Measurements from ENCODE around the gene CHD9. TPM values are rescaled to one million over a fixed set of nuclear protein-coding genes. Genes with fewer than 3 reads are reported as not detected.
"Not testable (repeated sequence)": the region's sequence is repeated elsewhere in the genome, so short reads cannot be mapped to it uniquely, and the experiment has no call there.

The CHD9 gene, protein sequence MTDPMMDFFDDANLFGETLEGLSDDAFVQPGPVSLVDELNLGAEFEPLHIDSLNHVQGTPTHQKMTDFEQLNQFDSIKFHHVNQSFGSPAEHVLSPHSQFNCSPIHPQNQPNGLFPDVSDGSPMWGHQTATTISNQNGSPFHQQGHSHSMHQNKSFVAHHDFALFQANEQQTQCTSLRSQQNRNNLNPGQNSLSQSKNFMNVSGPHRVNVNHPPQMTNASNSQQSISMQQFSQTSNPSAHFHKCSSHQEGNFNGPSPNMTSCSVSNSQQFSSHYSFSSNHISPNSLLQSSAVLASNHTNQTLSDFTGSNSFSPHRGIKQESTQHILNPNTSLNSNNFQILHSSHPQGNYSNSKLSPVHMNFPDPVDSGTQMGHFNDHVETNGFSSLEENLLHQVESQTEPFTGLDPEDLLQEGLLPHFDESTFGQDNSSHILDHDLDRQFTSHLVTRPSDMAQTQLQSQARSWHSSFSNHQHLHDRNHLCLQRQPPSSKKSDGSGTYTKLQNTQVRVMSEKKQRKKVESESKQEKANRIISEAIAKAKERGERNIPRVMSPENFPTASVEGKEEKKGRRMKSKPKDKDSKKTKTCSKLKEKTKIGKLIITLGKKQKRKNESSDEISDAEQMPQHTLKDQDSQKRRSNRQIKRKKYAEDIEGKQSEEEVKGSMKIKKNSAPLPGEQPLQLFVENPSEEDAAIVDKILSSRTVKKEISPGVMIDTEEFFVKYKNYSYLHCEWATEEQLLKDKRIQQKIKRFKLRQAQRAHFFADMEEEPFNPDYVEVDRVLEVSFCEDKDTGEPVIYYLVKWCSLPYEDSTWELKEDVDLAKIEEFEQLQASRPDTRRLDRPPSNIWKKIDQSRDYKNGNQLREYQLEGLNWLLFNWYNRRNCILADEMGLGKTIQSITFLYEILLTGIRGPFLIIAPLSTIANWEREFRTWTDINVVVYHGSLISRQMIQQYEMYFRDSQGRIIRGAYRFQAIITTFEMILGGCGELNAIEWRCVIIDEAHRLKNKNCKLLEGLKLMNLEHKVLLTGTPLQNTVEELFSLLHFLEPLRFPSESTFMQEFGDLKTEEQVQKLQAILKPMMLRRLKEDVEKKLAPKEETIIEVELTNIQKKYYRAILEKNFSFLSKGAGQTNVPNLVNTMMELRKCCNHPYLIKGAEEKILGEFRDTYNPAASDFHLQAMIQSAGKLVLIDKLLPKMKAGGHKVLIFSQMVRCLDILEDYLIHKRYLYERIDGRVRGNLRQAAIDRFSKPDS (N-terminal part only)
- 37.6 TPM for total RNA-seq
- long read RNA-seq, partial matches to known transcripts = 4 of 8 reads
- long read RNA-seq, other reads (novel, unspliced or antisense) = 3 of 8 reads

DNA sequence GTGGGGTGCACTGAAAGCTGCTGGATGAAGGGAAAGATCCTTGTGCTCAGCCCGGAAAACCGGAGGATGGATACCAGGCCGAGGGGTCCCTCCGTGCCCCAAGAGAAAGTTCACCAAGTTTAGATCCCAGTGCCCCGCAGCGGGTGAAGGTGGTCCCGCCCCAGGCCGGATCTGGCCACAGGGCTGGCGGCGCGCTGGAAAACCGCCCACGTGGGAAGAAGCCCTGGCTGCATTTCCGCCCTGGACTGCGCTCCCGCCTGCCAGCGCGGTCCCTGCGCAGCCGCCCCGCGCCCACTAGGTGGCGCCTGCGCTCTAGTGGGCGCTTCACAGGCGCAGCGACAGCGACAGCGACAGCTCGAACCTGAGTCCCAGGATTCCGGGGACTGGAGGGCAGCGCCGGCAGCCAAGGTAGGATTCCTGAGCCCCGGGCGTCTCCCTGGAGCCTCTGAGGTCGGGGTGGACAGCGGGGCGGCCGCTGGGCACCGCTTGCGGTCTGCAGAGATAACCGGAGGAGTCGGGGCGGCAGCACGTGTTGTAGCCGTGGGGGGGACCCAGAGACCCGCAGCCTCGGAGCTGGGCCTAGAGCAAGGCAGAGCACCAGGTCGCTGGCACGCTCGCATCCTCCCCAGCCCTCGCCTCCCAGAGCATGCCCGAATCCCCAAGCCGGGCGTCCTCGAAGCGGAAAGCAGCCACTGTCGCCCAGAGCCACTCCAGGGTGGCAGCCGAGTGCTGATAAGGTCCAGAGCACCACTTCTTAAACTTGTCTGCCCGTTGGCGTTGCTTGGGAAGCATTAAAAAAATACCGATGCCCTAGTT, at the start of gene CHD9:
TSS of gene CHD9 (plus strand) at position 322 of the 816 bp plus-strand sequence. CDS start 101,099 bp downstream, outside the sequence.
- intact Hi-C loops (cut with DNase I) = loop anchor here (1.0 to 10.0 kb wide), 6 partner anchors 36 to 650 kb away; partner anchors contain the start of genes FTO and RPGRIP1L
- ATAC-seq = peak; percentile 92
- DNase-seq (ENCODE audit: missing footprints) = peak; percentile 93

DNA sequence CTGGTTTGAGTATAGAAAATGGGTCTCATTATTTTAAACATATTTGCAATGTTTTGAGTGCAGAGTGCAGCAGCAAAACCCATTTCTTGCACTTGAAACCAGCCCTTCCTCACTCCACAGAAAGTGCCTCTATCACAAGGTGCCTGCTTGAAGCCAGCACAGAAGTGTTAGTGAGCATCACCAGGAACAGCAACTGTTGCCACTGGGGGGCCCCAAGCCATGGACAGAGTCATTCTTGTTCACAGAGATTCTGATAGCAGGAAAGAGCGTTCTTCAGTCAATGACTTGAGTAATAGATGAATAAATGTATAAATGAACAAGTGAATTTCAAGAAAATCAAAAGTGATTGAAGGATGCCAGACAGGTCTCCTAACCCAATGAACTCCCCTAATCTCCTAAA, 47.7 kb upstream of the CHD9 start:
- ATAC-seq (no peak), DNase-seq (ENCODE audit: missing footprints) (no peak)
- intact Hi-C loops (cut with DNase I) = no loop called here

DNA sequence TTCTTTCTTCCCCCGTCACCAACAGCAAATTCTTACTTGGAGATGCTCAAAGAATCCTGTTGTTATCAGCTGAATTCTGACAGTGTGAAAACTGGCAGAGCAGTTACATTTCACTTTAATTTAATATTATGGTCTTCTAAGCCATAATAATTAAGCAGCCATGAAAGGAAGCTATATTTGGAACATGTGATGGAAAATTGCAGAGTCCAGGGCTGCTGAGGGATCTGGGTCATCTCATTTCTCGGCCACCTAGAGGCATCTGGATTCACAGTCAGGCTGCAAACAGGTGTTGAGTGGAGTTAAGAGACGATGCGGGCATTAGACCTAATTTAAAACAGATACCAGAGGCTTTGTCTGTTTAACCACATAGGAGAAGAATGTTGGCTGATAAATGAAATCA, 40.5 kb upstream of the CHD9 start:
- ATAC-seq = no peak

DNA sequence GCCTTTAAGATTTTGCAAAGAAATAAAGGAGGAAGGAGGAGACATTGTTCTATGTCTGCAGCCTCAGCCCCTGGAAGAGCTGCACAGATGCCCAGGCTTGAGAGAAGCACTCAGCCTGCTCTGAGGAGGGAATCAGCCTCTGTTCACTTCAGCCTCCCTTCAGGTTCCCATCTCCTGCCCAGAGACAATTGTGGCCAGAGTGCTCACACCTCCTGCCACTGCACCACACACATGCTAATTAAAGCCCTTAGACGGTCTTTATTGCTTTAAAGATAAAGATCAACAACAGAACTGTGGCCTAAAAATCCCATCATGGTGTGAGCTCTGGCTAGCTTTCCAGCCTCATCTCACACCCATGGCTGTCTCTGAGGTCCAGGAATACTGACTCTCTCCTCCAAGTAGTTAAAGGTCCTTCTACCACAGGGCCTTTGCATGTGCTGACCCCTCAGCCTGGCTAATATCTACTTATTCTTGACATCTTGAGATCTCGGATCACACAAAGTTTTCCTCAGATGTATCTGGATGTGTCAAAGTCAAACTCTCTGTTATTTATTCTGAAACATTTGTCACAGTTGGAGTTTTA, 35.9 kb upstream of the CHD9 start:
- intact Hi-C loops (cut with DNase I) = no loop called here
- DNase-seq (ENCODE audit: missing footprints) (no peak), ATAC-seq (no peak)

More for the DNA sequence above, 40.5 kb upstream of the CHD9 start:
- no peak for DNase-seq (ENCODE audit: missing footprints)
- intact Hi-C loops (cut with DNase I) = no loop called here

DNA sequence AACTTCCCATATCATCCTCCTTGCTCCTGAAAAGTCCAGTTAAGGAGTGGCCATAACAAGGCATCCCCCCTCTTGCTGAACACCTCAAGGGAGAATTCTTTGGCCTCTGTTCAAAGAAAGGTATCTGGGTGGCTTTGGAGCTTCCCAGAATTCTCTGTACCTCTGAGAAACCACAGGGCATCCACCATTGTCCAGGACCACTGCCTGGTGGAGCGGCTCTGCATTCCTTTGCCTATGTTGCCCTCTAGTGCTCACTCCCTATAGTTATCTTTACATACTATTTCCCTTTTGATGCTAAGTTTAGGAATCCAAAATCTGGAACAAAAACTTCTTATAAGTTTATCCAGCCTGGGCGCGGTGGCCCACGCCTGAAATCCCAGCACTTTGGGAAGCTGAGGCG, 32.4 kb upstream of the CHD9 start:
- intact Hi-C loops (cut with DNase I) = loop anchor here (5.0 kb wide), 1 partner anchor 955 kb away; no protein-coding TSS in a partner anchor
- peak; percentile 69 for ATAC-seq
- DNase-seq (ENCODE audit: missing footprints) = no peak

DNA sequence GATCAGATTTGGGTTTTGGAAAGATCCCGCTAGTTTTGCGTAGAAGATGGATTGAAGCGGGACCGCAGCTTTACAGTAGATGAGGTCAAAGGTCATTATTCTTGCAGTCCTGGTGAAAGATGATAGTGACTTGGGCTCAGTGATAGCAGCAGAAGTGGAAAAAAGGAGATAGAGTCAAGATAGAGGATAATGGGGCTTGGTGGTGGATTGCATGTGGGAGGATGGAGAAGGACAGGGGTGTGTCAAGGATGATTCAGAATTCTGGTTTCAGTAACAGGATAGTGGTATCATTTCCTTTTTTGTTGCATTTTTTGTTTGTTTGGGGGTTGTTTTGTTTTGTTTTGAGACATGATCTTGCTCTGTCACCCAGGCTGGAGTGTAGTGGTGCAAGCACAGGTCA, 30.7 kb upstream of the CHD9 start:
- intact Hi-C loops (cut with DNase I) = loop anchor here (5.0 kb wide), 1 partner anchor 957 kb away; no protein-coding TSS in a partner anchor
- ATAC-seq (no peak), DNase-seq (ENCODE audit: missing footprints) (no peak)

DNA sequence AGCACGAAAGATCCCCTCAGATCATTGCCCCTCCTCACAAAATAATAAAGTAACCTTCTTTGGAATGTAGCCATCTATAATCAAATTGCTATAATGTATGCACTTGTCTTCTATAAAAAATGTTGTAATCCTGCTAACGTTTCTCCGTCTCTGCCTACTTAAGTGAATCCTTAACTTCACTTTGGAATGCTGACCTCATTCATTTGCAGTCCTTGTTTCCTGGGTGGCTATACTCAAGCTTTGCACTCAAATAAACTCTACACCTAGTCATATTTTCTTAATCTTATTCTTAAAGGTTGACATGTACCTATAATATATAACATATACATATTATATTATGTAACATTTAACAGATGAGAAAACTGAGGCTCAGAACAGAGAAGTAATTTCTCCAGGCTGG, 24.8 kb upstream of the CHD9 start:
- intact Hi-C loops (cut with DNase I) = no loop called here
- DNase-seq (ENCODE audit: missing footprints) (no peak), ATAC-seq (no peak)

DNA sequence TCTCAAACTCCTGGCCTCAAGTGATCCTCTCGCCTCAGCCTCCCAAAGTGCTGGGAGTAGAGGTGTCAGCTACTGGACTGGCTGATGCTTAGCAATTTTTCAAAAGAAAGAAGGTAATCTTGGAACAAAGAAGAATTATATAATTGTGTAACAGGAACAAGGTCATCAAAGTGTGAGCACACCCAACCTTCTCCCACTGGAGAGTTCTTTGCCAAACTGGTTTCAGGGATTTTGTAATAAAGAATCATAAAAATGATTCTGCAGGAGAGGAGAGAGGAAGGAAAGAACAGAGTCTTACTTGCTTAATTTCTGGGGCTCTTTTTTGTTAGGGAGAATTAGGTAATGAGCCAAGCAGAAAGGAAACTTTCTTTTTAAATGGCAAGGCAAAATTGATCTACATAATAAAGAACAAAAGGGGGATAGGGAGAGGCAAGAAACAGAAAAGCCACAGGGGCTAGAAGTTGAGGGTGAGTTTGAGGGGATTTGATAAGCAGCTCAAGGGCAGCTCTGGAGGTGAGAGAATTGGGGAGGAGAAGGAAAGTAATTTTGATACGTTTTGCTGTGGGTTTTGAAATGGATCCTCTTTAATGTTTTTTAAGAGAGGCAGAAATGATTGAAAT, 23.4 kb upstream of the CHD9 start:
- intact Hi-C loops (cut with DNase I) = no loop called here
- ATAC-seq (peak; percentile 64), DNase-seq (ENCODE audit: missing footprints) (no peak)

DNA sequence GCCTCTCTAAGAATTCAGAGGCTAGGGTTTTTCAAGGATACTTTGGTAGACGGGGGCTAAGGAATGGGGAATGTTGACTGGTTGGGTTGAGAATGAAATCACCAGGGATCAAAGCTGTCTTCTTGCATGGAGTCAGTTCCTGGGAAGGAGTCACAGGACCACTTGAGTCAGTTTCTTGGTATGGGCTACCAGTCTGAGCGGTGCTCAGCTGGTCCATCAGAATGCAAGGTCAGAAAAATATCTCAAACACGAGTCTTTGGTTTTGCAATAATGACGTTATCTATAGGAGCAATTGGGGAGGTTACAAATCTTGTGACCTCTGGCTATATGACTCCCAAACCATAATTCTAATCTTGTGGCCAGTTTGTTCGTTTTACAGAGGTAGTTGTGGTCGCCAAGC, 20.5 kb upstream of the CHD9 start:
- intact Hi-C loops (cut with DNase I) = no loop called here
- DNase-seq (ENCODE audit: missing footprints) (no peak), ATAC-seq (no peak)

DNA sequence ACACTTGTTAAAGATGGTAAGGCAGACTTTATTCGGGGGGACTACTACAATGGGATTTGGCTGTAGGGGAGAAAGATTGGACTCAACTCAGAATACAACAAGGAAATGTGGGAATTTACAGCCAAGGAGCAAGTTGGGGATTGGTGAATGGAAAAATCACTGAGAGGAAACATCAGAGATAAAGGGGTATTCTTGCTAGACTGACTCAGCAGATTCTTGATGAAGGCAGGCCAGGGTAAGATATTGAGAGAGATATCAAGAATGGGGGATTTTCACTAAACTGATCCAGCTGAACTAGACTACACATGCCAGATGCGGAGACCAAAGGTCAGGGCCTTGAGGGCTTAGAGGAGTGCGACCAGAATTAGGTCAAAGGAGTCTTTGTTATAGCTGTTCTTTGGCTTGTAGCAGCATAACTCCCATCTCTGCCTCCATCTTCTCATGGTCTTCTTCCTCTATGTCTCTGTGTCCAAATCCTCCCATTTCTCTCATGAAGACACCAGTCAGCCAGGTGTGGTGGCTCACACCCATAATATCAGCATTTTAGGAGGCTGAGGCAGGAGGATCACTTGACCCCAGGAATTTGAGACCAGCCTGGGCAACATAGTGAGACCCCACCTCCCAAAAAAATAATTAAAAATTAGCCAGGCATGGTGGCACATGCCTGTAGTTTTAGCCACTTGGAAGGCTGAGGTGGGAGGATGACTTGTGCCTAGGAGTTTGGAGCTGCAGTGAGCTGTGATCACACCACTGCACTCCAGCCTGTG, 19.4 kb upstream of the CHD9 start:
- ATAC-seq (no peak), DNase-seq (ENCODE audit: missing footprints) (no peak)
- intact Hi-C loops (cut with DNase I) = no loop called here

DNA sequence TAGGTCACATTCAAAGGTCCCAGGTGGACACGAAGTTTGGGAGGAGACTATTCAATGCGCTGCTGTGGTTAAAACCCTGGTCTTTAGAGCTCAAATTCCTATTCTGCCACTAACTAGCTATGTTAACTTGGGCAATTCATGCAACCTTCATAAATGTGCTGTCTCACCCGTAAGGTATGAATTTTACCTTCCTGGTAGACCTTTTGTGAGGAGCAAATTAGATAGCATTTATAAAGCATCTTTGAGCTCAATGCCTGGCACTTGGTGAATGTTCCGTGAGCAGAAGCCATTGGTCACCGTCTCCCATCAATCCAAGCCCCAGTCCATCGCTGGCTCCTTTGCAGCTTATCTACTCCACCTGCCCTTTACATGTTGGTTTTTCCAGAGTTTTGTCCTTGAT, 18.7 kb upstream of the CHD9 start:
- ATAC-seq = no peak
- no peak for DNase-seq (ENCODE audit: missing footprints)
- intact Hi-C loops (cut with DNase I) = no loop called here

DNA sequence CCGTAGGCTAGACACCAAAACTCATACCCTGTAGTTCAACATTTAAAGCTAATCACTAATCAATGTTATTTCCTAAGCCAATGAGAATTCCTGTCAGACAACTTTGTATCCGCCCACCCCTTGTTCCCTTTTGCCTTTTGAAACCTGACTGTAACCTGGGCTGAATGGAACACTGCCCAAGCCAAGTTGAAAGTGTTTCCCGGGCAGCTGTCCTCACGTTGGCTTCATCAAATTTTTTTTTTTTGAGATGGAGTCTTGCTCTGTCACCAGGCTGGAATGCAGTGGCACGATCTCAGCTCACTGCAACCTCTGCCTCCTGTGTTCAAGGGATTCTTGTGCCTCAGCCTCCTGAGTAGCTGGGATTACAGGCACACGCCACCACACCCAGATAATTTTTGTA, 18.1 kb upstream of the CHD9 start:
- DNase-seq (ENCODE audit: missing footprints); intact Hi-C loops (cut with DNase I); ATAC-seq: not testable (repeated sequence)

DNA sequence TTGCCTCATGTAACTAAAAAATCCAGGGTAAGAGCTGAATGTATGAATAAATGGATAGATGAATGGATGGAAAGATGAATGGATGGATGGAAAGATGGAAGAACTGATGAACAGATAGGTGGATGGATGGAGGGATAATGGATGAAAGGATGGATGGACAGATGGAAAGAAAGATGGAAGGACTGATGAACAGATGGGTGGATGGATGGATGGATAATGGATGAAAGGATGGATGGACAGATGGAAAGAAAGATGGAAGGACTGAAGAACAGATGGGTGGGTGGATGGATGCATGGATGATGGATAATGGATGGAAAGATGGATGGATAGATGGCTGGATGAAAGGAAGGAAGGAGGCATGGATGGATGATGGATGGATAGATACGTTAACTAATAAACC, 14.0 kb upstream of the CHD9 start:
- intact Hi-C loops (cut with DNase I) = no loop called here
- ATAC-seq (no peak), DNase-seq (ENCODE audit: missing footprints) (no peak)

DNA sequence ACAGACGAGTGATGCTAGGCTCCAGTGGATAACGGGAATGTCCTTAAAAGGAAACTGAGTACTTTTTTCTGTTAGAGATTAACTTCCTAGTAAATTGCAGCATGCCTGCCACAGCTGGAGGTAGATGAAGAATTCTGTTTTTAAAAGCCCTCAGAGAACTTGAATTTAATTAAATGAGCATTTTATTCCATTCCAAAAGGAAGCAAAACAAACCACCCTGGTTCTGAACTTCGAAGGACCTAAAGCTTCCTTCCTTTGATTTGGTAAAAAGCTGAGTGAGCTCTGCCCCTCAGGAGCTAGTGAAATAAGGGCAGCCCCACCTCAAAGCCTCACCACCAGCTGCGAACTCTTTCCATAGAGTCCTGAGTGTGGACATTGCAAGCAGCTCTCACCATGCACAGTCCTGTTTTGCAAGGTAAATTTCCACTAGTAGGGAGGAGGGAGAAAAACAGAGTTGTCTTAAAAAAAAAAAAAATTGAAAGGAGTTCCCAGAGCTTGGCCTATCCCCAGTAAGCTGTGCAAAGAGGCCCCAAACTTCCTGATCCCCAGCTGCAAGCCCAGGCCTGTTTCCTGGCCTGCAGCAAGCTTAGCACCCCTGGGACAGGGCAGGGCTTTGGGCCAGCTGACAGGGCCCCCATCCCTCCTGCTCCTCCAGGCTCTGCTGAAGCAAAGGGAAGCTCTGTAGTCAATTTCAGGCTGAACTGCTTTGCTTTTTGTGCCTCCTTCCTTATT, 13.3 kb upstream of the CHD9 start:
- DNase-seq (ENCODE audit: missing footprints) (peak; percentile 90), ATAC-seq (peak; percentile 94)
- intact Hi-C loops (cut with DNase I) = no loop called here

DNA sequence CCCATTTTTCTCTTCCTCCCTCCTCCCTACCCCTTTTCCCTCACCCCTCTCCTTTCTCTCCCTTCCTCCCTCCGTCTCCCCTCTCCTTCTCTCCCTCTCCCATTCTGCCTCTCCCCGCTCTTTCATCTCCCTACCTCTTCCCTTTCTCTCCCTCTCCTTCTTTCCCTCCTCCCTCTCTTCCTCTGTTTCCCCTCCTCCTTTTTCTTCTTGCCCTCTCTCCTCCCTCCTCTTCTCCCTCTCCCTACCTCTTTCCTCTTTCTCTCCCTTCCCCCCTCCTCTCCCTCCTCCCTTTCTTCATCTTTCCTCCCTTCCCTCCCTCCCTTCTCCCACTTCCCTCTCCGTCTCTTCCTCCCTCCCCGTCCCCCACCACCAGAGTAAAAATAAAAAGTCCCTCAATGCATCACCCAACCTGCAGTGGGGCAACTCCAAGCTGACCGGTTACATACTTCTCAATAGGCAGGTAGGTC, 12.5 kb upstream of the CHD9 start:
- no peak for DNase-seq (ENCODE audit: missing footprints)
- peak; percentile 49 for ATAC-seq
- intact Hi-C loops (cut with DNase I) = no loop called here

DNA sequence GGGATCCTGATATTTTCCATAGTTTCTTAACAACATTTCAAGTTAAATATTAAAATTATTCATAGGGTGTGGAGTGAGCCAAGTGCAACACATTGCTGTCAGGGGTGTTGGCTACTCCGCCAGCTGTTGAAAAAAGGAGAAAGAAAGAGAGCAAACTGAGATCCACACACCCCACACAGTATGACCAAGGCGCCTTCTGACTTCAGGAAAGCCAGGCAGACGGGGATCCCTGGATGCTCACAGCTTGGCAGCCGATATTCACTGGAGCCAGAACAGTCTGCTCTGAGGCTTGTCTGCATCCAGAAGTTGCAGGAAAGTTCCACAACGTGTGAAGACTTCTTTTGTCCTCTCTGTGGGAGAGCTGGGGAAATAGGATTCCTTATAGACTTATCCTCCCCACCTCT, 11.4 kb upstream of the CHD9 start:
- ATAC-seq (peak; percentile 39), DNase-seq (ENCODE audit: missing footprints) (no peak)
- intact Hi-C loops (cut with DNase I) = no loop called here
